SJCRH30 (cell line): ENCODE data around the gene SEC23IP. TPM values are rescaled to one million over a fixed set of nuclear protein-coding genes. Genes with fewer than 3 reads are reported as not detected.
"Not testable (repeated sequence)": the region's sequence is repeated elsewhere in the genome, so short reads cannot be mapped to it uniquely, and the experiment has no call there.

Experiments used
- DNase-seq, 2 experiments: peaks; one replicate each; pipeline ENCODE4 v3.0.0-alpha.2; 2015 to 2020
- H3K27ac ChIP-seq: fragments of 250-450 bp; sonication (Bioruptor Pico); 2 replicates; pipeline ENCODE4 v1.5.1; 2020; ENCODE audit warnings: mild to moderate bottlenecking, moderate library complexity
- H3K27me3 ChIP-seq: fragments of 250-450 bp; sonication (Bioruptor Pico); 2 replicates; pipeline ENCODE4 v1.5.1; 2020; ENCODE audit warnings: mild to moderate bottlenecking, moderate library complexity
- H3K36me3 ChIP-seq: fragments of 250-450 bp; sonication (Bioruptor Pico); 2 replicates; pipeline ENCODE4 v1.5.1; 2020; ENCODE audit warnings: mild to moderate bottlenecking, moderate library complexity
- H3K4me1 ChIP-seq: fragments of 250-450 bp; sonication (Bioruptor Pico); 2 replicates; pipeline ENCODE4 v1.5.1; 2020; ENCODE audit warnings: mild to moderate bottlenecking, moderate library complexity
- H3K4me3 ChIP-seq: fragments of 250-450 bp; sonication (Bioruptor Pico); 2 replicates; pipeline ENCODE4 v1.5.1; 2020; ENCODE audit warnings: mild to moderate bottlenecking, moderate library complexity
- H3K9me3 ChIP-seq: fragments of 250-450 bp; sonication (Bioruptor Pico); replicated peaks from 2 replicates; pipeline ENCODE4 v1.5.1; 2020; ENCODE audit warnings: mild to moderate bottlenecking, moderate library complexity
- total RNA-seq: library from RNA; depleted of rRNA; stranded (reverse); fragments of >200 nt; shearing (Covaris generic); gene quantifications from 2 replicates; pipeline ENCODE4 v1.2.3, GENCODE V29; 2014

Gene SEC23IP
- total RNA-seq, 1 experiment from 2014 or later, result 55.5 TPM

GRCh38 chr10:119896061-119896655, 3.6 kb downstream of the SEC23IP start:
- no peak overlapping the region for H3K4me3 ChIP-seq
- DNase-seq, result no peak
- H3K27ac ChIP-seq, result no peak overlapping the region

GRCh38 chr10:119896937-119897770, 4.6 kb downstream of the SEC23IP start:
- Histone ChIP-seq H3K27ac (no peak overlapping the region), H3K4me3 (no peak overlapping the region), H3K36me3 (peaks cover 37% of the 10 kb centered on the region), H3K27me3 (no peaks in the 10 kb centered on the region), H3K9me3 (no peaks in the 10 kb centered on the region), H3K4me1 (no peaks in the 10 kb centered on the region)
- peak in 1 of 2 experiments; percentile 30 for DNase-seq

More at GRCh38 chr10:119896061-119896655, 3.6 kb downstream of the SEC23IP start:
- peaks cover under 1% of the 10 kb centered on the region; the same call in 1 of the 2 replicates for H3K9me3 ChIP-seq
- no peaks in the 10 kb centered on the region for H3K27me3 ChIP-seq
- H3K4me1 ChIP-seq, result peaks cover 3% of the 10 kb centered on the region; the same call in 1 of the 2 replicates
- peaks cover 31% of the 10 kb centered on the region for H3K36me3 ChIP-seq

GRCh38 chr10:119898577-119898976, 6.0 kb downstream of the SEC23IP start:
- Histone ChIP-seq H3K27ac (no peak overlapping the region), H3K9me3 (no peaks in the 10 kb centered on the region), H3K4me1 (no peaks in the 10 kb centered on the region), H3K36me3 (peaks cover 49% of the 10 kb centered on the region), H3K27me3 (no peaks in the 10 kb centered on the region), H3K4me3 (no peak overlapping the region)
- no peak for DNase-seq

GRCh38 chr10:119903946-119904666, 11.6 kb downstream of the SEC23IP start:
- Histone ChIP-seq H3K36me3 (peaks cover 80% of the 10 kb centered on the region), H3K27me3 (no peaks in the 10 kb centered on the region), H3K4me3 (no peak overlapping the region), H3K27ac (no peak overlapping the region), H3K9me3 (no peaks in the 10 kb centered on the region), H3K4me1 (no peaks in the 10 kb centered on the region)
- no peak for DNase-seq

- H3K4me3 ChIP-seq, H3K9me3 ChIP-seq, H3K27me3 ChIP-seq, H3K4me1 ChIP-seq, DNase-seq, H3K27ac ChIP-seq: not testable (repeated sequence)
- peaks cover 72% of the 10 kb centered on the region for H3K36me3 ChIP-seq
Measured at GRCh38 chr10:119907695-119908094, 15.2 kb downstream of the SEC23IP start.

GRCh38 chr10:119908166-119908565, 15.6 kb downstream of the SEC23IP start:
- peaks cover 72% of the 10 kb centered on the region for H3K36me3 ChIP-seq
- H3K27ac ChIP-seq, result no peak overlapping the region

GRCh38 chr10:119910689-119911088, 18.2 kb downstream of the SEC23IP start:
- Histone ChIP-seq H3K4me3 (no peak overlapping the region), H3K36me3 (peaks cover 60% of the 10 kb centered on the region), H3K4me1 (no peaks in the 10 kb centered on the region), H3K27ac (no peak overlapping the region), H3K9me3 (no peaks in the 10 kb centered on the region), H3K27me3 (no peaks in the 10 kb centered on the region)
- DNase-seq, result no peak

More at GRCh38 chr10:119908166-119908565, 15.6 kb downstream of the SEC23IP start:
- Histone ChIP-seq H3K4me3 (no peak overlapping the region), H3K27me3 (no peaks in the 10 kb centered on the region), H3K9me3 (no peaks in the 10 kb centered on the region), H3K4me1 (no peaks in the 10 kb centered on the region)
- no peak for DNase-seq

- Histone ChIP-seq H3K4me1 (no peaks in the 10 kb centered on the region), H3K27me3 (no peaks in the 10 kb centered on the region), H3K36me3 (peaks cover 62% of the 10 kb centered on the region), H3K27ac (no peak overlapping the region), H3K9me3 (no peaks in the 10 kb centered on the region), H3K4me3 (no peak overlapping the region)
- DNase-seq, result no peak
Measured at GRCh38 chr10:119917777-119918176, 25.2 kb downstream of the SEC23IP start.

- no peaks in the 10 kb centered on the region for H3K9me3 ChIP-seq
- peaks cover 66% of the 10 kb centered on the region for H3K36me3 ChIP-seq
- no peaks in the 10 kb centered on the region for H3K27me3 ChIP-seq
- no peak for DNase-seq
- H3K4me1 ChIP-seq, result no peaks in the 10 kb centered on the region
- H3K4me3 ChIP-seq, result no peak overlapping the region
- no peak overlapping the region for H3K27ac ChIP-seq
Measured at GRCh38 chr10:119919271-119919670, 26.7 kb downstream of the SEC23IP start.

- peaks cover 65% of the 10 kb centered on the region for H3K36me3 ChIP-seq
- no peak overlapping the region for H3K4me3 ChIP-seq
- no peak overlapping the region for H3K27ac ChIP-seq
- no peaks in the 10 kb centered on the region for H3K9me3 ChIP-seq
- H3K4me1 ChIP-seq, result no peaks in the 10 kb centered on the region
- no peaks in the 10 kb centered on the region for H3K27me3 ChIP-seq
- no peak for DNase-seq
Measured at GRCh38 chr10:119919826-119920225, 27.3 kb downstream of the SEC23IP start.

GRCh38 chr10:119928411-119928810, 35.9 kb downstream of the SEC23IP start:
- Histone ChIP-seq H3K27me3 (no peaks in the 10 kb centered on the region), H3K36me3 (peaks cover 70% of the 10 kb centered on the region), H3K4me3 (no peak overlapping the region)

GRCh38 chr10:119931871-119932270, 39.3 kb downstream of the SEC23IP start:
- H3K36me3 ChIP-seq, result peaks cover 67% of the 10 kb centered on the region
- no peak overlapping the region for H3K4me3 ChIP-seq
- no peaks in the 10 kb centered on the region for H3K9me3 ChIP-seq

More at GRCh38 chr10:119928411-119928810, 35.9 kb downstream of the SEC23IP start:
- no peak for DNase-seq
- Histone ChIP-seq H3K4me1 (no peaks in the 10 kb centered on the region), H3K27ac (no peak overlapping the region), H3K9me3 (no peaks in the 10 kb centered on the region)

GRCh38 chr10:119932631-119933030, 40.1 kb downstream of the SEC23IP start:
- H3K4me3 ChIP-seq, result no peak overlapping the region
- H3K27me3 ChIP-seq, result no peaks in the 10 kb centered on the region
- H3K36me3 ChIP-seq, result peaks cover 60% of the 10 kb centered on the region
- no peaks in the 10 kb centered on the region for H3K9me3 ChIP-seq
- H3K27ac ChIP-seq, result no peak overlapping the region
- DNase-seq, result no peak
- no peaks in the 10 kb centered on the region for H3K4me1 ChIP-seq

More at GRCh38 chr10:119931871-119932270, 39.3 kb downstream of the SEC23IP start:
- no peak for DNase-seq
- Histone ChIP-seq H3K4me1 (no peaks in the 10 kb centered on the region), H3K27ac (no peak overlapping the region), H3K27me3 (no peaks in the 10 kb centered on the region)

GRCh38 chr10:119933179-119933578, 40.6 kb downstream of the SEC23IP start:
- peaks cover 58% of the 10 kb centered on the region for H3K36me3 ChIP-seq
- H3K27me3 ChIP-seq, result no peaks in the 10 kb centered on the region
- H3K27ac ChIP-seq, result no peak overlapping the region
- no peaks in the 10 kb centered on the region for H3K9me3 ChIP-seq
- no peak overlapping the region for H3K4me3 ChIP-seq
- peak in 1 of 2 experiments; percentile 56 for DNase-seq
- no peaks in the 10 kb centered on the region for H3K4me1 ChIP-seq

- no peak overlapping the region for H3K27ac ChIP-seq
- H3K36me3 ChIP-seq, result peaks cover 50% of the 10 kb centered on the region
Measured at GRCh38 chr10:119940487-119940886, 48.0 kb downstream of the SEC23IP start.

More at GRCh38 chr10:119940487-119940886, 48.0 kb downstream of the SEC23IP start:
- DNase-seq, result no peak
- no peaks in the 10 kb centered on the region for H3K4me1 ChIP-seq
- no peaks in the 10 kb centered on the region for H3K9me3 ChIP-seq
- H3K27me3 ChIP-seq, result no peaks in the 10 kb centered on the region
- H3K4me3 ChIP-seq, result no peak overlapping the region
